Right lobe of liver (tissue), 4 donors: ENCODE data around the gene RPP25L.

Experiments used
- POLR2A ChIP-seq: fragments of 450-650 bp; IDR thresholded peaks from one replicate; pipeline ENCODE4 v1.6.1; 2017; ENCODE audit warnings: antibody characterized with exemption, mild to moderate bottlenecking
- TF ChIP-seq, protein P1 (sequence below), 4 donors: fragments of 200-600 bp in 3 of 4; fragments of 450-650 bp in 1 of 4; IDR thresholded peaks; one replicate each; pipeline versions ENCODE4 v1.5.1 to v1.8.0; 2016 to 2022; ENCODE audit warnings: antibody characterized with exemption in 4 of 4, mild to moderate bottlenecking in 2 of 4
- donor health status: DM: no; HTN: no; CAD: no.
- donor health status: DM: no; HTN: no; CAD: no.
- donor health status: DM: no; HTN: yes; CAD: no.

DNA sequence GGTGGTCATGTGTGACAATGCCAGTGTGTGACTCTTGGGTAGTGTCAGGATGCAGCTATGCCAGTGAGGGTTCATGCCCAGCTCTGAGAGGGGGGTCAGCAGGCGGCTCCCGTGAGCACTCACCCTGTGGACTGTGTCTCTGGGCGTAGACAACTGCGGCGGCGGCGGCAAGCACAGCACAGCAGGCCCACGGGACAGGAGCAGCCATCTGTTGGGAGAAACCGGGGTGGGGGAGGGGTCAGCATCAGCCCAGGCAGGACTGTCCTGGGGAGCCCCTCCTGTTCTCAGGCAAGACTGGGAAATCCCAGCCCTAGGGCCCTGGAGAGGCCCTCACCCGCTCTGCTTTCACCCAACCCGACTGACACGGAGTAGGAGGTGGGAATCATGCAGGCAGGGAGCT is 43.1 kb downstream of the RPP25L start:
- TF ChIP-seq, protein P1, sequence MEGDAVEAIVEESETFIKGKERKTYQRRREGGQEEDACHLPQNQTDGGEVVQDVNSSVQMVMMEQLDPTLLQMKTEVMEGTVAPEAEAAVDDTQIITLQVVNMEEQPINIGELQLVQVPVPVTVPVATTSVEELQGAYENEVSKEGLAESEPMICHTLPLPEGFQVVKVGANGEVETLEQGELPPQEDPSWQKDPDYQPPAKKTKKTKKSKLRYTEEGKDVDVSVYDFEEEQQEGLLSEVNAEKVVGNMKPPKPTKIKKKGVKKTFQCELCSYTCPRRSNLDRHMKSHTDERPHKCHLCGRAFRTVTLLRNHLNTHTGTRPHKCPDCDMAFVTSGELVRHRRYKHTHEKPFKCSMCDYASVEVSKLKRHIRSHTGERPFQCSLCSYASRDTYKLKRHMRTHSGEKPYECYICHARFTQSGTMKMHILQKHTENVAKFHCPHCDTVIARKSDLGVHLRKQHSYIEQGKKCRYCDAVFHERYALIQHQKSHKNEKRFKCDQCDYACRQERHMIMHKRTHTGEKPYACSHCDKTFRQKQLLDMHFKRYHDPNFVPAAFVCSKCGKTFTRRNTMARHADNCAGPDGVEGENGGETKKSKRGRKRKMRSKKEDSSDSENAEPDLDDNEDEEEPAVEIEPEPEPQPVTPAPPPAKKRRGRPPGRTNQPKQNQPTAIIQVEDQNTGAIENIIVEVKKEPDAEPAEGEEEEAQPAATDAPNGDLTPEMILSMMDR (IDR thresholded peaks at IDR 0.05) = no peak
- no peak for TF ChIP-seq POLR2A
